ENCODE measurements around the gene CDC42EP5.

Gene CDC42EP5

DNA sequence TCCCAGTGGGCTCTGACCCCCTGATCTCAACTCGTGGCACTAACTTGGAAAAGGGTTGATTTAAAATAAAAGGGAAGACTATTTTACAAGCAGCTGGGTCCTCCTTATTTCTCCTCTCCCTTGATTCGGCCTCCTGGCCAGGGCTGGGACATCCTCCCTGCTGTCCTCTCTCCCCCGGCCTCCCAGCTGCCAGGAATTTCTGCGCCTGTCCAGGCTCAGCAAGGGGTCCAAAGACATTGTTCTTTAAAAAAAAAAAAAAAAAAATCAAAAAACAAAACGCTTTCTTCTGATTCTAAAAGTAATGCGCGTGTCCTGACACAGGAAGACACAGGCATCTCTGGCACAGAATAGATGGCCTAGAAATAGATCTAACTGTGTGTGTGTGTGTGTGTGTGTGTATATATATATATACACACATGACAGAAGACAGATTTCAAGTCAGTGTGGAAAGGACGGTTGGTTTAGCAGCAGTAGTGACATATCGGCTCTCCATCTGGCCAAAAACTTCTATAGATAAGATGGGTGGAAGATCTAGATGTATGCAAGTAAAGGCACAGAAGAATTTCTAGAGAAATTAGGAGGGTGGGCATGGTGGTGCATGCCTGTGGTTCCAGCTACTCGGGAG is 36.4 kb downstream of the CDC42EP5 start:
- peaks cover 7% of the 10 kb centered on the region for H4K20me1 ChIP-seq (ENCODE audit: control insufficient read depth, insufficient read depth, low read depth, low read length)
- no peaks in the 10 kb centered on the region for H3K9me3 ChIP-seq (ENCODE audit: control insufficient read depth, insufficient read depth, low read length)
- no peaks in the 10 kb centered on the region for H3K9me2 ChIP-seq (replicated peaks; ENCODE audit: control insufficient read depth, low read length)
- H3F3A ChIP-seq (ENCODE audit: control insufficient read depth, insufficient read depth): no peaks in the 10 kb centered on the region
- H3K36me3 ChIP-seq (ENCODE audit: control insufficient read depth, low read length): peaks cover 4% of the 10 kb centered on the region; the same call in 1 of the 2 replicates
- H3K4me3 ChIP-seq (ENCODE audit: low read length): no peak overlapping the region
- H3K27ac ChIP-seq (ENCODE audit: low read depth, low read length): no peak overlapping the region
- no peaks in the 10 kb centered on the region for H3K4me1 ChIP-seq (ENCODE audit: control insufficient read depth, low read length)
- no peak overlapping the region for H3K4me2 ChIP-seq (ENCODE audit: low read length)
- TF ChIP-seq EZH2phosphoT487 (IDR thresholded peaks at IDR 0.05; ENCODE audit: borderline replicate concordance, low read length): no peak
- TF ChIP-seq, protein P1, sequence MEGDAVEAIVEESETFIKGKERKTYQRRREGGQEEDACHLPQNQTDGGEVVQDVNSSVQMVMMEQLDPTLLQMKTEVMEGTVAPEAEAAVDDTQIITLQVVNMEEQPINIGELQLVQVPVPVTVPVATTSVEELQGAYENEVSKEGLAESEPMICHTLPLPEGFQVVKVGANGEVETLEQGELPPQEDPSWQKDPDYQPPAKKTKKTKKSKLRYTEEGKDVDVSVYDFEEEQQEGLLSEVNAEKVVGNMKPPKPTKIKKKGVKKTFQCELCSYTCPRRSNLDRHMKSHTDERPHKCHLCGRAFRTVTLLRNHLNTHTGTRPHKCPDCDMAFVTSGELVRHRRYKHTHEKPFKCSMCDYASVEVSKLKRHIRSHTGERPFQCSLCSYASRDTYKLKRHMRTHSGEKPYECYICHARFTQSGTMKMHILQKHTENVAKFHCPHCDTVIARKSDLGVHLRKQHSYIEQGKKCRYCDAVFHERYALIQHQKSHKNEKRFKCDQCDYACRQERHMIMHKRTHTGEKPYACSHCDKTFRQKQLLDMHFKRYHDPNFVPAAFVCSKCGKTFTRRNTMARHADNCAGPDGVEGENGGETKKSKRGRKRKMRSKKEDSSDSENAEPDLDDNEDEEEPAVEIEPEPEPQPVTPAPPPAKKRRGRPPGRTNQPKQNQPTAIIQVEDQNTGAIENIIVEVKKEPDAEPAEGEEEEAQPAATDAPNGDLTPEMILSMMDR (IDR thresholded peaks at IDR 0.05; ENCODE audit: low read depth, low read length, poor library complexity, severe bottlenecking): no peak
- peaks cover 5% of the 10 kb centered on the region; the same call in 1 of the 2 replicates for H3K79me2 ChIP-seq (ENCODE audit: control insufficient read depth, low read length)
- no peaks in the 10 kb centered on the region for H3K27me3 ChIP-seq (ENCODE audit: control insufficient read depth, low read length)

DNA sequence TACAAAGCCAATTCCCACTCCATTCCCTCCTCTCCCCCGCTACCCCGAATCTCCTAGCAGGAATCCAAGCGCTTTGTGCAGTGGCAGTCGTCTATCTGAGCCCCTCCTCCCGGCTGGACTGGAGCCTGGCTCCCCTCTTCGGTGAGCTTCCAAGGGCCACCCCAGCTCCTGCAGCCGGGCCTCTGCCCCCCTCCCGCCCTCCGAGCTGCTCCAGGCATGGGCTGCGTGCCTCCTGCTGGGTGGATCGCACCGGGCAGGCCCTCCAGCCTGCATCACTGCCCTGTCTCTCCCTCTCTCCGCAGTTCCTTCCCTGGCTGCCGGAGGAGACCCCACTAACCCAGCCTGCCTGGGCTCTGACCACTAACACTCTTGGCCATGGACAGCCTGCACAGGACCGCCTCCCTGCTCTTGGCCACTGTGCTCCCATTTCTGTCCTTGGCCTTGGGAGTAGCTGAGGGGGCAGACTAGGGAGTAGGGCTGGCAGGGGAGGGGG is 37.0 kb downstream of the CDC42EP5 start:
- H3K27ac ChIP-seq (ENCODE audit: low read depth, low read length): no peak overlapping the region
- peaks cover 3% of the 10 kb centered on the region; the same call in 1 of the 2 replicates for H3K27me3 ChIP-seq (ENCODE audit: control insufficient read depth, low read length)
- TF ChIP-seq EZH2phosphoT487 (IDR thresholded peaks at IDR 0.05; ENCODE audit: borderline replicate concordance, low read length): no peak
- TF ChIP-seq, protein P1 (IDR thresholded peaks at IDR 0.05; ENCODE audit: low read depth, low read length, poor library complexity, severe bottlenecking): no peak
- H3K4me2 ChIP-seq (ENCODE audit: low read length): no peak overlapping the region
- no peaks in the 10 kb centered on the region for H3F3A ChIP-seq (ENCODE audit: control insufficient read depth, insufficient read depth)
- H3K4me3 ChIP-seq (ENCODE audit: low read length): no peak overlapping the region
- peaks cover 10% of the 10 kb centered on the region for H4K20me1 ChIP-seq (ENCODE audit: control insufficient read depth, insufficient read depth, low read depth, low read length)
- H3K36me3 ChIP-seq (ENCODE audit: control insufficient read depth, low read length): peaks cover 4% of the 10 kb centered on the region; the same call in 1 of the 2 replicates
- H3K4me1 ChIP-seq (ENCODE audit: control insufficient read depth, low read length): no peaks in the 10 kb centered on the region
- no peaks in the 10 kb centered on the region for H3K9me2 ChIP-seq (replicated peaks; ENCODE audit: control insufficient read depth, low read length)
- peaks cover 5% of the 10 kb centered on the region; the same call in 1 of the 2 replicates for H3K79me2 ChIP-seq (ENCODE audit: control insufficient read depth, low read length)
- H3K9me3 ChIP-seq (ENCODE audit: control insufficient read depth, insufficient read depth, low read length): no peaks in the 10 kb centered on the region

DNA sequence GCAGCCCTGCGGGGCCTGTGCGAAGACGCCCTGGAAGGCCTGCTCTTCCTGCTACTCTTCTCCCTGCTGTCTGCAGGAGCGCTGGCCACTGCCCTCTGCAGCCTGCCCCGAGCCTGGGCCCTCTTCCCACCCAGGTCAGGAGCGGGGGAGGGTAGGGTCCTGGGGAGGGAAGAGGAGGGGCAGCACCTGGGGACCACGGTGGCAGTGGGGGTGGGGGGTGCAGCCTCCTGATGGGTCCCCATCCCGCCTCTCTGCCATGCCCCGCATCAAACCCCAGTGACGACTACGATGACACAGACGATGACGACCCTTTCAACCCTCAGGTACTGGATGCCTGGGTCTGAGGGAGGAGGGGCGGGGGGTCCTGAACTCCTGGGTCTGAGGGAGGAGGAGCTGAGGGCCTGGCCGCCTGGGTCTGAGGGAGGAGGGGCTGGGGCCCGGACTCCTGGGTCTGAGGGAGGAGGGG is 37.5 kb downstream of the CDC42EP5 start:
- Histone ChIP-seq H3K9me3 (ENCODE audit: control insufficient read depth, insufficient read depth, low read length) (no peaks in the 10 kb centered on the region), H3K27me3 (ENCODE audit: control insufficient read depth, low read length) (peaks cover 3% of the 10 kb centered on the region; the same call in 1 of the 2 replicates), H3K9me2 (replicated peaks; ENCODE audit: control insufficient read depth, low read length) (no peaks in the 10 kb centered on the region), H3K4me3 (ENCODE audit: low read length) (no peak overlapping the region), H3K4me2 (ENCODE audit: low read length) (no peak overlapping the region), H3F3A (ENCODE audit: control insufficient read depth, insufficient read depth) (no peaks in the 10 kb centered on the region), H3K4me1 (ENCODE audit: control insufficient read depth, low read length) (peaks cover 2% of the 10 kb centered on the region; the same call in 1 of the 2 replicates), H4K20me1 (ENCODE audit: control insufficient read depth, insufficient read depth, low read depth, low read length) (peaks cover 10% of the 10 kb centered on the region), H3K36me3 (ENCODE audit: control insufficient read depth, low read length) (peaks cover 4% of the 10 kb centered on the region; the same call in 1 of the 2 replicates), H3K27ac (ENCODE audit: low read depth, low read length) (no peak overlapping the region), H3K79me2 (ENCODE audit: control insufficient read depth, low read length) (peaks cover 3% of the 10 kb centered on the region; the same call in 1 of the 2 replicates)
- no peak for TF ChIP-seq EZH2phosphoT487 (IDR thresholded peaks at IDR 0.05; ENCODE audit: borderline replicate concordance, low read length)
- TF ChIP-seq, protein P1 (IDR thresholded peaks at IDR 0.05; ENCODE audit: low read depth, low read length, poor library complexity, severe bottlenecking): no peak
